OCI-LY7 (cell line): Measurements from ENCODE around the gene CLCNKB. TPM values are rescaled to one million over a fixed set of nuclear protein-coding genes. Genes with fewer than 3 reads are reported as not detected.
"Not testable (repeated sequence)": the region's sequence is repeated elsewhere in the genome, so short reads cannot be mapped to it uniquely, and the experiment has no call there.

Source experiments
- BruUV-seq: library from RNA; stranded (reverse); fragments of 400-500 nt; replicated peaks from 2 replicates; lab custom pipeline; 2021; lab: Mats Ljungman, UMichigan
- CTCF ChIA-PET: fragments of 300-600 bp; sonication (Branson Sonifier 250); formaldehyde crosslinking; loops from one replicate; lab custom pipeline; 2022; ENCODE audit warnings: antibody characterized with exemption; ENCODE audit not compliant: unreplicated experiment; lab: Charles Lee
- POLR2A ChIA-PET: fragments of 300-600 bp; sonication (Branson Sonifier 250); formaldehyde crosslinking; loops from one replicate; lab custom pipeline; 2022; ENCODE audit warnings: antibody characterized with exemption; lab: Charles Lee
- DNase-seq: peaks from one replicate; pipeline ENCODE4 v3.0.0-alpha.2; 2015; ENCODE audit warnings: low spot score
- H2AFZ ChIP-seq: fragments of 200-600 bp; sonication (generic), shearing (Covaris generic); 2 replicates; pipeline ENCODE4 v1.6.1; 2014; ENCODE audit warnings: mild to moderate bottlenecking, antibody characterized with exemption, low read length, moderate library complexity
- H3K27ac ChIP-seq: fragments of 200-600 bp; sonication (generic); 2 replicates; pipeline ENCODE4 v1.5.1; 2014; ENCODE audit warnings: mixed run types, low read depth, mild to moderate bottlenecking, moderate library complexity, low read length, inconsistent platforms; ENCODE audit not compliant: poor library complexity, severe bottlenecking
- H3K36me3 ChIP-seq: fragments of 200-600 bp; sonication (generic); 2 replicates; pipeline ENCODE4 v1.6.1; 2014; ENCODE audit warnings: mild to moderate bottlenecking, antibody characterized with exemption, low read length, moderate library complexity, mixed read lengths; ENCODE audit not compliant: insufficient read depth
- H3K4me1 ChIP-seq: fragments of 200-600 bp; sonication (generic); 2 replicates; pipeline ENCODE4 v1.5.1; 2014; ENCODE audit warnings: mild to moderate bottlenecking, low read length; ENCODE audit not compliant: insufficient read depth, poor library complexity, severe bottlenecking
- H3K4me2 ChIP-seq: fragments of 200-600 bp; sonication (generic); 2 replicates; pipeline ENCODE4 v1.6.1; 2014; ENCODE audit warnings: mild to moderate bottlenecking, low read length
- H3K4me3 ChIP-seq: fragments of 200-600 bp; sonication (generic); 2 replicates; pipeline ENCODE4 v1.5.1; 2014; ENCODE audit warnings: mild to moderate bottlenecking, low read depth, low read length; ENCODE audit not compliant: poor library complexity, severe bottlenecking
- H3K79me2 ChIP-seq: fragments of 200-600 bp; sonication (generic); 2 replicates; pipeline ENCODE4 v1.6.1; 2016; ENCODE audit warnings: low read depth, mild to moderate bottlenecking, low read length, moderate library complexity, mixed read lengths; ENCODE audit not compliant: insufficient read depth
- H3K9me2 ChIP-seq: fragments of 200-600 bp; sonication (generic); 2 replicates; pipeline ENCODE4 v1.6.1; 2016; ENCODE audit warnings: mild to moderate bottlenecking, low read length, mixed read lengths; ENCODE audit not compliant: insufficient read depth
- H3K9me3 ChIP-seq: fragments of 200-600 bp; sonication (generic); 2 replicates; pipeline ENCODE4 v1.6.1; 2014; ENCODE audit warnings: mild to moderate bottlenecking, mixed run types, low read length, mixed read lengths
- H4K20me1 ChIP-seq: fragments of 200-600 bp; sonication (generic); 2 replicates; pipeline ENCODE4 v1.6.1; 2014; ENCODE audit warnings: mild to moderate bottlenecking, antibody characterized with exemption, low read length, moderate library complexity, mixed read lengths; ENCODE audit not compliant: insufficient read depth
- EZH2phosphoT487 ChIP-seq: fragments of 200-600 bp; sonication (generic); IDR thresholded peaks from 2 replicates; pipeline ENCODE4 v1.6.1; 2018; ENCODE audit warnings: low read depth, borderline replicate concordance, mild to moderate bottlenecking, mixed run types, antibody characterized with exemption, low read length, moderate library complexity, mixed read lengths
- intact Hi-C: fragments of 100-400 bp; cut with micrococcal nuclease; formaldehyde crosslinking; loops from one replicate; pipeline ENCODE4 v1.10.0; 2022; ENCODE audit not compliant: unreplicated experiment
- total RNA-seq, 2 experiments: library from RNA; depleted of rRNA in 1 of 2; stranded (reverse); fragments of >200 nt in 1 of 2; shearing (Covaris generic) in 1 of 2; gene quantifications; 2 replicates each; pipeline ENCODE4 v1.2.3, GENCODE V29; 2014 to 2022
- TF ChIP-seq, protein P1 (sequence below): fragments of 200-600 bp; sonication (generic); conservative IDR thresholded peaks from 2 replicates; pipeline ENCODE4 v1.5.1; 2014; ENCODE audit warnings: mild to moderate bottlenecking, antibody characterized with exemption, low read length, moderate library complexity, mixed read lengths

CLCNKB gene
- total RNA-seq, 2 experiments from 2014 or later, result not detected

DNA sequence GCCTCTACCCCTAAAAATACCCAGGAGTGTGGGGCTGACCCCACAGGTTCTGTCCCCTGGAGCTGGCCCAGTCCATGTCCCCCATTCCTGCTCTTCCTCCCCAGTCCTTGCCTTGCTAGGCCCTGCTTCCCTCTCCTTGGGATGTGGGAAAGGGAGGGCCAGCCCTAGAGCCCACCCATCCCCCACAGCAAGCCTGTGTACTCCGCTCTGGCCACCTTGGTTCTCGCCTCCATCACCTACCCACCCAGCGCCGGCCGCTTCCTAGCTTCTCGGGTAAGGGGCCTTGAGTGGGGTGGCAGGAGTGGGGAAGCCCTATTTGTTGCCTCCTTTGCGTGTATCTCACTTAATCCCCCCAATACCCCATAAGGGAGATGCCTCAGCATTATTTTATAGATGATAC lies 6.7 kb downstream of the CLCNKB start:
- Histone ChIP-seq H3K4me2 (no peak overlapping the region), H3K4me3 (no peak overlapping the region), H3K4me1 (peaks cover 6% of the 10 kb centered on the region), H4K20me1 (no peaks in the 10 kb centered on the region), H3K79me2 (no peaks in the 10 kb centered on the region), H3K36me3 (no peaks in the 10 kb centered on the region), H3K27ac (no peak overlapping the region), H3K9me3 (no peaks in the 10 kb centered on the region), H3K9me2 (no peaks in the 10 kb centered on the region), H2AFZ (no peak overlapping the region)
- no peak for DNase-seq
- no peak for TF ChIP-seq EZH2phosphoT487
- TF ChIP-seq, protein P1, sequence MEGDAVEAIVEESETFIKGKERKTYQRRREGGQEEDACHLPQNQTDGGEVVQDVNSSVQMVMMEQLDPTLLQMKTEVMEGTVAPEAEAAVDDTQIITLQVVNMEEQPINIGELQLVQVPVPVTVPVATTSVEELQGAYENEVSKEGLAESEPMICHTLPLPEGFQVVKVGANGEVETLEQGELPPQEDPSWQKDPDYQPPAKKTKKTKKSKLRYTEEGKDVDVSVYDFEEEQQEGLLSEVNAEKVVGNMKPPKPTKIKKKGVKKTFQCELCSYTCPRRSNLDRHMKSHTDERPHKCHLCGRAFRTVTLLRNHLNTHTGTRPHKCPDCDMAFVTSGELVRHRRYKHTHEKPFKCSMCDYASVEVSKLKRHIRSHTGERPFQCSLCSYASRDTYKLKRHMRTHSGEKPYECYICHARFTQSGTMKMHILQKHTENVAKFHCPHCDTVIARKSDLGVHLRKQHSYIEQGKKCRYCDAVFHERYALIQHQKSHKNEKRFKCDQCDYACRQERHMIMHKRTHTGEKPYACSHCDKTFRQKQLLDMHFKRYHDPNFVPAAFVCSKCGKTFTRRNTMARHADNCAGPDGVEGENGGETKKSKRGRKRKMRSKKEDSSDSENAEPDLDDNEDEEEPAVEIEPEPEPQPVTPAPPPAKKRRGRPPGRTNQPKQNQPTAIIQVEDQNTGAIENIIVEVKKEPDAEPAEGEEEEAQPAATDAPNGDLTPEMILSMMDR, result no peak
- CTCF ChIA-PET, result no interaction called here
- intact Hi-C loops, result no loop called here
- POLR2A ChIA-PET, result no interaction called here
- no TSS peak for BruUV-seq

DNA sequence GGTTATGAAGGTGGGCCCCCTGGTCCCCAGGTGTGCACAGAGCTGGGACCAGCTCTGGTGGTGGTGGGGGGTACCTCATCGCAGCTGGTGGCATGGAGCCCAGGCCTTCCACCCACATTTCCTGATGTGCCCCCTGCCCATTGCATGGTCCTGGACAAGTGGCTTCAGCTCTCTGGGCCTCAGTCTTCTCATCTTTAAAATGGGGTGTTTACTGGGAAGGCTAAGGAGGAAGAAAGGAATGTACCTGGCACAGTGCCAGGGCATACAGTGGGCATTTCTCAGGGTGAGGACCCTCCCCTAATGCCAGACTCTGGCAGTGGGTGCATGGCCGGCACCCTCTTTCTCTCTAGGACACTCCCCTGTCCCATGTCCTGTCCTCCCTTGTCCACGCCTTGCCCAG lies 7.5 kb downstream of the CLCNKB start:
- POLR2A ChIA-PET, result no interaction called here
- Histone ChIP-seq H3K4me2 (no peak overlapping the region), H2AFZ (no peak overlapping the region), H3K9me2 (no peaks in the 10 kb centered on the region), H4K20me1 (no peaks in the 10 kb centered on the region), H3K4me1 (peaks cover 6% of the 10 kb centered on the region), H3K4me3 (no peak overlapping the region), H3K79me2 (no peaks in the 10 kb centered on the region), H3K9me3 (no peaks in the 10 kb centered on the region), H3K36me3 (no peaks in the 10 kb centered on the region), H3K27ac (no peak overlapping the region)
- intact Hi-C loops, result no loop called here
- CTCF ChIA-PET, result no interaction called here
- no peak for DNase-seq
- no TSS peak for BruUV-seq
- TF ChIP-seq, protein P1, result no peak
- no peak for TF ChIP-seq EZH2phosphoT487

DNA sequence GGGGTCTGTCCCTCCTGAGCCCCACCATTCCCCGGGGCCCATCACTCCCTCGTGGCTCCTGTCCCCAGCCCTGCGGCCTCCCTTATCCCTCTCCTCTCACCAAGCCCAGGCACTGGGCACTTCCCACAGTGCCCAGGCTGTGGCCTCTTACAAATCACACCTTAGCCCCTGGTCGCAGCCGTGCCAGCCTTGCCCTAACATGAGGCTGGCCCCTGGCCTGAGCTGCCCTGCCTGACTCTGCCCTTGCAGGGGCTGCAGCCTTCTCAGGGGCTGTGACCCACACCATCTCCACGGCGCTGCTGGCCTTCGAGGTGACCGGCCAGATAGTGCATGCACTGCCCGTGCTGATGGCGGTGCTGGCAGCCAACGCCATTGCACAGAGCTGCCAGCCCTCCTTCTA lies 8.4 kb downstream of the CLCNKB start:
- intact Hi-C loops, CTCF ChIA-PET, H3K4me3 ChIP-seq, H3K4me1 ChIP-seq, BruUV-seq, H3K79me2 ChIP-seq, DNase-seq, H3K27ac ChIP-seq, H2AFZ ChIP-seq, POLR2A ChIA-PET, H3K9me2 ChIP-seq, H3K36me3 ChIP-seq, H4K20me1 ChIP-seq, H3K9me3 ChIP-seq, H3K4me2 ChIP-seq: not testable (repeated sequence)
